Measurements from ENCODE around the gene INCA1. TPM values are rescaled to one million over a fixed set of nuclear protein-coding genes. Genes with fewer than 3 reads are reported as not detected.

Gene INCA1
- total and polyA plus RNA-seq, 2 of the 13 experiments (the other 11 are each of a cell fraction or from before 2014, with no cell fraction given) = 0.93 to 2.6 TPM

DNA sequence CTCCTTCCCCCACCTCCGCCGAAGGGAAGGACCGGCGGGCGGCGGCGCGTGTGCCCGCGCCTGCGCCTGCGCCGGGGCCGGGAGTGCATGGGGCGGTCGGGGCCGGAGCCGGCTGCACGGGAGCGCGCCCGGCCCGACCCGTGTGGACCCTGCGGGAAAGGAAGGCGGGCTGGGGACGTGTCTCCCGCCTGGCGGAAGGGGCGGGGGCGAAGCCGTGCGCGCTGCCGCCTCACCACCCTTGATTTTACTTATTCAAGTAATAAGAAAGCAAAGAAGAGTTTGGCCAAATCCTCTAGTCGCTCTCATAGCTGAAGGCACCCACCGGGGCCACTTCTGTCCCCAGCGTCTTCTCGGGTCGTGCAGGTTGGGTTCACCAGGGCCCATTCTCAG, 48.4 kb downstream of the INCA1 start (continued):
- no peak for TF ChIP-seq ZIK1 (CRISPR knock-in tag; IDR thresholded peaks at IDR 0.05; ENCODE audit: borderline replicate concordance, low read depth)
- TF ChIP-seq KLF12 (CRISPR knock-in tag; IDR thresholded peaks at IDR 0.05; ENCODE audit: borderline replicate concordance) = no peak
- no peak for TF ChIP-seq AHR (CRISPR knock-in tag; IDR thresholded peaks at IDR 0.05)
- TF ChIP-seq RFX3 (CRISPR knock-in tag; IDR thresholded peaks at IDR 0.05) = no peak
- TF ChIP-seq TERF1 (CRISPR knock-in tag; IDR thresholded peaks at IDR 0.05) = no peak
- TF ChIP-seq GABPA (IDR thresholded peaks at IDR 0.05; ENCODE audit: low read depth, low read length) = peak; percentile 41
- peak; percentile 52; the same call in 1 of the 2 replicates for TF ChIP-seq GABPA (CRISPR knock-in tag; IDR thresholded peaks at IDR 0.05; ENCODE audit: low read depth)
- TF ChIP-seq ZBTB7B (CRISPR knock-in tag; IDR thresholded peaks at IDR 0.05) = no peak; the same call in 1 of the 2 replicates
- no peak for TF ChIP-seq ZNF788 (CRISPR knock-in tag; IDR thresholded peaks at IDR 0.05; ENCODE audit: borderline replicate concordance)
- TF ChIP-seq, protein P1, sequence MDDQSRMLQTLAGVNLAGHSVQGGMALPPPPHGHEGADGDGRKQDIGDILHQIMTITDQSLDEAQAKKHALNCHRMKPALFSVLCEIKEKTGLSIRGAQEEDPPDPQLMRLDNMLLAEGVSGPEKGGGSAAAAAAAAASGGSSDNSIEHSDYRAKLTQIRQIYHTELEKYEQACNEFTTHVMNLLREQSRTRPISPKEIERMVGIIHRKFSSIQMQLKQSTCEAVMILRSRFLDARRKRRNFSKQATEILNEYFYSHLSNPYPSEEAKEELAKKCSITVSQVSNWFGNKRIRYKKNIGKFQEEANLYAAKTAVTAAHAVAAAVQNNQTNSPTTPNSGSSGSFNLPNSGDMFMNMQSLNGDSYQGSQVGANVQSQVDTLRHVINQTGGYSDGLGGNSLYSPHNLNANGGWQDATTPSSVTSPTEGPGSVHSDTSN (CRISPR knock-in tag; IDR thresholded peaks at IDR 0.05; ENCODE audit: borderline replicate concordance) = no peak
- TF ChIP-seq RAD21 (CRISPR knock-in tag; IDR thresholded peaks at IDR 0.05) = peak; percentile 30
- no peak for TF ChIP-seq ZNF782 (CRISPR knock-in tag; IDR thresholded peaks at IDR 0.05; ENCODE audit: borderline replicate concordance)
- no peak for TF ChIP-seq FOXP1 (IDR thresholded peaks at IDR 0.05)
- TF ChIP-seq FOXP1 (CRISPR knock-in tag; IDR thresholded peaks at IDR 0.05) = no peak
- no peak for TF ChIP-seq JUN (CRISPR knock-in tag; IDR thresholded peaks at IDR 0.05)
- no peak for TF ChIP-seq ZFY (CRISPR knock-in tag; IDR thresholded peaks at IDR 0.05)
- no peak for TF ChIP-seq MEIS2 (CRISPR knock-in tag; IDR thresholded peaks at IDR 0.05)
- TF ChIP-seq ZBTB1 (CRISPR knock-in tag; IDR thresholded peaks at IDR 0.05; ENCODE audit: borderline replicate concordance) = no peak
- TF ChIP-seq, protein P2, sequence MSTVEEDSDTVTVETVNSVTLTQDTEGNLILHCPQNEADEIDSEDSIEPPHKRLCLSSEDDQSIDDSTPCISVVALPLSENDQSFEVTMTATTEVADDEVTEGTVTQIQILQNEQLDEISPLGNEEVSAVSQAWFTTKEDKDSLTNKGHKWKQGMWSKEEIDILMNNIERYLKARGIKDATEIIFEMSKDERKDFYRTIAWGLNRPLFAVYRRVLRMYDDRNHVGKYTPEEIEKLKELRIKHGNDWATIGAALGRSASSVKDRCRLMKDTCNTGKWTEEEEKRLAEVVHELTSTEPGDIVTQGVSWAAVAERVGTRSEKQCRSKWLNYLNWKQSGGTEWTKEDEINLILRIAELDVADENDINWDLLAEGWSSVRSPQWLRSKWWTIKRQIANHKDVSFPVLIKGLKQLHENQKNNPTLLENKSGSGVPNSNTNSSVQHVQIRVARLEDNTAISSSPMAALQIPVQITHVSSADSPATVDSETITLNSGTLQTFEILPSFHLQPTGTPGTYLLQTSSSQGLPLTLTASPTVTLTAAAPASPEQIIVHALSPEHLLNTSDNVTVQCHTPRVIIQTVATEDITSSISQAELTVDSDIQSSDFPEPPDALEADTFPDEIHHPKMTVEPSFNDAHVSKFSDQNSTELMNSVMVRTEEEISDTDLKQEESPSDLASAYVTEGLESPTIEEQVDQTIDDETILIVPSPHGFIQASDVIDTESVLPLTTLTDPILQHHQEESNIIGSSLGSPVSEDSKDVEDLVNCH (CRISPR knock-in tag; IDR thresholded peaks at IDR 0.05) = no peak
- TF ChIP-seq, protein P3, sequence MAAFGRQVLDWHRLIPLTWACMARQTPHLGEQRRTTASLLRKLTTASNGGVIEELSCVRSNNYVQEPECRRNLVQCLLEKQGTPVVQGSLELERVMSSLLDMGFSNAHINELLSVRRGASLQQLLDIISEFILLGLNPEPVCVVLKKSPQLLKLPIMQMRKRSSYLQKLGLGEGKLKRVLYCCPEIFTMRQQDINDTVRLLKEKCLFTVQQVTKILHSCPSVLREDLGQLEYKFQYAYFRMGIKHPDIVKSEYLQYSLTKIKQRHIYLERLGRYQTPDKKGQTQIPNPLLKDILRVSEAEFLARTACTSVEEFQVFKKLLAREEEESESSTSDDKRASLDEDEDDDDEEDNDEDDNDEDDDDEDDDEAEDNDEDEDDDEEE (CRISPR knock-in tag; IDR thresholded peaks at IDR 0.05) = peak; percentile 5; the same call in 1 of the 2 replicates
- no peak for TF ChIP-seq MTA1 (CRISPR knock-in tag; IDR thresholded peaks at IDR 0.05; ENCODE audit: borderline replicate concordance)
- TF ChIP-seq HOXA3 (CRISPR knock-in tag; IDR thresholded peaks at IDR 0.05) = no peak; the same call in 1 of the 2 replicates
- TF ChIP-seq, protein P4, sequence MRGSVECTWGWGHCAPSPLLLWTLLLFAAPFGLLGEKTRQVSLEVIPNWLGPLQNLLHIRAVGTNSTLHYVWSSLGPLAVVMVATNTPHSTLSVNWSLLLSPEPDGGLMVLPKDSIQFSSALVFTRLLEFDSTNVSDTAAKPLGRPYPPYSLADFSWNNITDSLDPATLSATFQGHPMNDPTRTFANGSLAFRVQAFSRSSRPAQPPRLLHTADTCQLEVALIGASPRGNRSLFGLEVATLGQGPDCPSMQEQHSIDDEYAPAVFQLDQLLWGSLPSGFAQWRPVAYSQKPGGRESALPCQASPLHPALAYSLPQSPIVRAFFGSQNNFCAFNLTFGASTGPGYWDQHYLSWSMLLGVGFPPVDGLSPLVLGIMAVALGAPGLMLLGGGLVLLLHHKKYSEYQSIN (CRISPR knock-in tag; IDR thresholded peaks at IDR 0.05; ENCODE audit: borderline replicate concordance) = no peak
- TF ChIP-seq ZFAT (CRISPR knock-in tag; conservative IDR thresholded peaks at IDR 0.05) = no peak
- no peak for TF ChIP-seq NFE2 (CRISPR knock-in tag; IDR thresholded peaks at IDR 0.05)

Measured in HepG2 (cell line).